GM19328 (cell line): ENCODE measurements around the gene MRTFB.

Experiments used
- ATAC-seq: cut with Tn5 transposase; IDR thresholded peaks from one replicate; pipeline ENCODE4 v1.9.1; 2021; ENCODE audit warnings: mild to moderate bottlenecking, moderate library complexity; ENCODE audit not compliant: unreplicated experiment

Gene MRTFB

DNA sequence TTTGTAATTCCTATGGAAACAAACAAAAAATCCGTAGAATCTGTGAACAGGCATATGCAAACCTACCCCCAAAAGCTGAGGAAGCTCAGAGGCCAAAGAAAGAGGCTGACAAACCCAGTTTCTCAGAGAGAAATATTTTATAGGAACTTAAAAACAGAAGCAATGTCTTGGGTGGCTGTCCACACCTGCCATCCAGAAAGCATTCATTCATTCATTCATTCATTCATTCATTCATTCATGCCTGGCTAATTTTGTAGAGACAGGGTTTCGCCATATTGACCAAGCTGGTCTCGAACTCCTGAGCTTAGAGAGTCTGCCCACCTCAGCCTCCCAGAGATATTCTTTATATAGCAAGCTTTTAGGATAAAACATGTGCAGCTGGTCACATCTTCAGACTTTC, 154.3 kb downstream of the MRTFB start:
- no peak for ATAC-seq

DNA sequence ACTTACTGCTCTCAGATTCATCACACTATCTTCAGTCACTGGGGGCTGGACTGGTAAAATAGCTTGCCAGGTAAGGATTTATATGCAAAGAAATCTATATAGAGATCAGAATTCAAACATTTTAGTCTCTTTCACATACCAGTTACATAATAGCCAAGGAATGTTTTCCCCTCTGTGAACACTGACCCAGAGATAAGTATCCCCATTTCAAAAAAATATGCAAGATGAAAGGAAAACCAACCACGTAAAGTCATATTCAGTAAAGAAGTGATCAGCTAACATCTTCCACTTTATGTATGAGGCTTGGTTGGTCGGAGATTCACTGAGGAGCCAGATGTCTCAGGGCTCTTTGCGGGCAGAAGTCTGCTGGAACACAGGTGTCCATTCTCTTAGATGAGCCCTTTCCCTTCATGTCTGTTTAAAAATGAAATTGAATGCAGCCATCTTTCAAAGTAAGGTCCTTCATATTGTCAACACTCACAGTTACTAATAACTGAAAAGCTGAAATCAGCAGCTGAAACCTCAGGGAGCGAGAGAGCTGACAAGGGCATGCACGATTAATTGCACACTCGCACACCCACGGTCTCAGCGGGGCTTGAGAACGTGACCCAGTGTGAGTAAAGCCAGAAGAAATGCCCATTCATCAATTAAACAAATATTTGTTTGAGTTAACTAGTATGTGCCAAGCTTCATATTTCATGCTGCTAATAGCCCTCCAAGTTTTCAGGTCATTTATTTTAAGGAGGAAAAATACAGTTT, 161.2 kb downstream of the MRTFB start:
- ATAC-seq: no peak

DNA sequence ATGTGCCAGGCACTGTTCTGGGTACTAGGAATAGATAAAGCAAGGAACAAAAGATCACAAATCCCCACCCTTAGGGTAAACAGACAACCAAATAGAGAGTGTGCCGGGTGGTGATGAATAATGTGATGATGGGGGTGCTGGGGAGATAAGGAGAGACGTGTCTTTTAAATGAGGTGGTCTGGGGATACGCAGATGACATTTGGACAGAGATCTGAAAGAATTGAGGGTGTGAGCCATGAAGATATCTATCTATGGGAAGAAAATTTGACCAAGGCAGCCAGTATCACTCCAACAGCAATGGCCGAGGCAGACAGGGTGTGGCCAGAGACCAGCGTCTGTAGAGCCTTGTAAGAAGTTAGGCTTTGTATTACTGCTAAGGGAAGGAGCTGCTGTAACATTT, 165.3 kb downstream of the MRTFB start:
- ATAC-seq: no peak

DNA sequence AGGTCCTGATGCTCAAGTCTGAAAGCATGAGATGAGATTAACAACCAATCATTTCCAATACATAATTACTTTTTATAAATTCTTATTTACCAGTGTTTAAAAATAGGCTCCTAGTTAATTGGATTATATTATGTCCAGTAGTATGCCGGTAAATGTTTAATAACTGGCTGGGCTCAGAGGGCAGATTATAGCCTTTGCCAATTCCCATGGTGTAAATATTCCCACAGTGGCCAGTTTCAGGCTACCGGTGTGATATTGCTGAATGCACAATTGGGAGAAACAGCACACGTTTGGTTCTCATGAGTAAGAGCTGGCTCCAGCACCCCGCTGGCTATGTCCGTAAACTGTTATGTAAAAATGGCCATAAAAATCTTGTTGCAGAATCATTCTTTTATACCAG, 167.6 kb downstream of the MRTFB start:
- ATAC-seq: no peak

DNA sequence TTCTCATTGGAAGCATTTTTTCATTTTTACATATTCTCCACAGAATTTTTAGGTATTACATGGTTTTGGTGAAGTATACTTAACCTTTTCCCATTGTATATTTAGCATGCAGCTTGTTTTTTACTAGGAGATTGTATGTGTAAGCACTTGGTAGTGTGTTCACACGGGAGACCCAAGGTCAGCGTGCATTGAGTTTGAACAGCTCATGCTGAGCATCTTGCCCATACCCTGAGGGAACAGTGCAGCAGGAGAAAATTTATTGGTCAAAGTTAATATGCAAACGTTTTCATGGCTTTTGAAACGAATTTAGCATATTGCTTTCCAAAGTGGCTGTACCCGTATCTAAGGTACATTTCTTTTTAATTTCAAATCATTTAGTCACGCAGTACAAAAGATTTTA, 168.7 kb downstream of the MRTFB start:
- no peak for ATAC-seq

DNA sequence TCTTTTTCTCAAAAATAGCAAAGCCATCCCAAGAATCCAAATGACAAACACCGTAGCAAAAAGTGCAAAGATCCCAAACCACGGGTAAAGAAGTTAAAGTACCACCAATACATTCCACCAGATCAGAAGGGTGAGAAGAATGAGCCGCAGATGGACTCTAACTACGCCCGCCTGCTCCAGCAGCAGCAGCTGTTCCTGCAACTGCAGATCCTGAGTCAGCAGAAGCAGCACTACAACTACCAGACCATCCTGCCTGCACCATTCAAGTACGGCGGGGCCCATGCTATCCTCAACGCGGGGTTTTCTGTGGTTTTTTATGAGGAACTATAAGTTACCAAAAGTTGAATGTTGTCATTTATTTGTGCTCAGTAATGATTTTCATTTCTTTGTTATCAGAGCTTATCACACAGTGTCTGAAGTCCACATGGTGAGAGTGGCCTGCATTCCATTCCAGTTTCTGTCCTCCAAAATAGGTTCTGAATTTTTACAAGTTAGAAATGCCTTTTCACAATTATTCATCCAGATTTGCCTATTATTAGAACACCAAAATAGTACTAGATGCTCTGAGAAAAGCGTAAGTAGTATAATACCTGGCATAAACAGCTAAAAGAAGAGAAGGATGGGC, 169.2 kb downstream of the MRTFB start:
- ATAC-seq: no peak

DNA sequence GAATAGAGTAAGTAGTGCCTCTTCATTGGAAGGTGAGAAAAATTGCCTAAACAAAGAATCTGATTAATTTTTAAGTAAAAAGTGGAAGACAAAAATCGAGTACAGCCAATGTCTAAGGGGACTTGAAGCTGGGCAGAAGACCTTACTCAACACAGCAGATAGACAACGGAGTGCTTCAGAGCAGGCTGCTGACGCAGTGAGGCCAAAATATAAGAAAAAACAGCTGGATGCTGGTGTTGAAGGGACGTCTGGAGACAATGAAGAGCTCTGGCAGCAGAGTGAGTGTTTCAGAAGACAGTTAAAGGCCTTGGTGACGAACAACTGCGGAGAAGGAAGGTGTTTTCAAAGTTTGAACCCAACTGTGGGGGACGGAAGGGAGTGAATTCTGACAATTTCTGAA, 169.8 kb downstream of the MRTFB start:
- ATAC-seq: no peak

DNA sequence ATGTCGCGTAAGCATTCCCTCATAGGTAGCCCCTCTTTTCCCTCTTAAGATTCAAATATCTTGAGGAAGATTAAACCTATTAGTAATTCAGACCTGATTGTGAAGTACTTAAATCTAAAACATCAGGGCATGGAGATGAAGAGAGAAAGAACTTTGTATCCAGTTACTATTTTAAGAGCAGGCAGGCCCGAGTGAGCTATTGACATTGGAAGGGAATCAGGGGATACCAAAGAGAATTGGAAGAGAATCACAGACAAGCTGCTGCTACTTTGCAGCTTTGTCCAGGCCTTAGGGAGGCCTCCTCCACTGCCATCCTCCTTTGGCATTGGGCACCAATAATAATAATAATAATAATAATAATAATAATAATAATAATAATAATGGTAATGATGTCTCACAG, 170.5 kb downstream of the MRTFB start:
- ATAC-seq: no peak

DNA sequence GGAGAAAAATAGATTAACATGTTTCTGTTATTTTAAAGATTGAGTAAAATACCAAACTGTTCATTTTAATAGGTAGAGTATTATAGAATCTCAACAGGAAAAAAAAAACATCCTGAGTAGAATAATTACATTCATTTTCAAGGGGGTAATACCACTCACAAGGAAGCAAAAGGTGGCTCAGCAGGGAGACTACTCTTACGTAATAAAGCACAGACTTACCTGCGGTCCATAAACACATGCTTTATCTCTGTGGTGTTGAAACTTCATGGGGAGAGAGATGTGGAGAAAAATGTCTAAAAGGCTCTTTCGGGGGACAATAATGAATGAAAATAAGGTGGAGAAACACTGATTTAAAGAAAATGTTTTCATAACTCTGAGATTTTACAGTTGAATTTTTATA, 171.7 kb downstream of the MRTFB start:
- no peak for ATAC-seq

DNA sequence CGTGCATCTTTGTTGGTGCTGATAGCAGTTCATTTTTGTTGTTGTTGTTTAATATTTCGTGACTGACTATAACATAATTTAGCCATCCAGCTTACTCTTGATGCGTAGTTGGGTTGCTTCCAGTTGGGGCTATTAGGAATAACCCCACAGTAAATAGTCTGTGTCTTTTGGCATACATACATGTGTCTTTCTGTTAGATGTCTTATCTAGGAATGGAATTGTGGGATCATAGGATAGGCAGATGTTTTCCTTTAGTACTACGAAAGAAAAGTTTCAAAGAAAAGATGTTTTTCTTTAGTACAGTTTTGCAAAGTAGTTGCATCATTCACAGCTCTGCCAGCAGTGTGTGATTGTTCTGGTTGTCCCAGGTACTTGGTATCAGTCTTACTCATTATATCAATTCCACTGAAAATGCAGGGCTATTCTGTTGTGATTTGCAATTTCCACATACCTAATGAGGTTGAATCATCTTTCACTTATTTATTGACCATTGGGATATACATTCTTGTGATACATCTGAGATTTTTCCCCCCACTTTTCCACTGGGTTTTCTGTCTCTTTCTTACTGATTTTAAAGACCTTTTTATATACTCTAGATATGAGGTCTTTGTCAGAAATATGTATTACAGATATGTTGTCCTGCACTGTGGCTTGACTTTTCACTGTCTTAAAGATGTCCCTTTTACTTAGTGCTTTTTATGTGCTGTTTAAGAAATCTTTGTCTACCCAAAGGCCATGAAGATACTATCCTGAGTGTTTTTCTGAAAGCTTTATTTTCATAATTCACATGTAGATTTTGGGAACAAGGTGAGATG, 173.3 kb downstream of the MRTFB start:
- no peak for ATAC-seq

DNA sequence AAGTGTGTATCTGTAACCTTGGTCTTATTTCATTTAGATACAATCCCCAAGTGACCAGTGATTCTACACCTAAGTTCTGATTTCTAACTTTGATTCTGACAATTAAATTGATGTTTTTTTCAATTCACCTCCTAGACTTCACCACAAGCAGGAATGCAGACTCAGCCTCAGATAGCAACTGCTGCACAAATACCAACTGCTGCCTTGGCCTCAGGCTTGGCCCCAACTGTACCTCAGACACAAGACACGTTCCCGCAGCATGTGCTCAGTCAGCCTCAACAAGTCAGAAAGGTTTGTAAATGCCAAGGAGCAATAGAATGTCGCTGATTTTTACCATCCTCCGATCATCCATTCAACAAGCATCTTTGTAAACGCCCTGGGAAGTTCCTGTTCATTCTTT, 177.7 kb downstream of the MRTFB start:
- no peak for ATAC-seq

DNA sequence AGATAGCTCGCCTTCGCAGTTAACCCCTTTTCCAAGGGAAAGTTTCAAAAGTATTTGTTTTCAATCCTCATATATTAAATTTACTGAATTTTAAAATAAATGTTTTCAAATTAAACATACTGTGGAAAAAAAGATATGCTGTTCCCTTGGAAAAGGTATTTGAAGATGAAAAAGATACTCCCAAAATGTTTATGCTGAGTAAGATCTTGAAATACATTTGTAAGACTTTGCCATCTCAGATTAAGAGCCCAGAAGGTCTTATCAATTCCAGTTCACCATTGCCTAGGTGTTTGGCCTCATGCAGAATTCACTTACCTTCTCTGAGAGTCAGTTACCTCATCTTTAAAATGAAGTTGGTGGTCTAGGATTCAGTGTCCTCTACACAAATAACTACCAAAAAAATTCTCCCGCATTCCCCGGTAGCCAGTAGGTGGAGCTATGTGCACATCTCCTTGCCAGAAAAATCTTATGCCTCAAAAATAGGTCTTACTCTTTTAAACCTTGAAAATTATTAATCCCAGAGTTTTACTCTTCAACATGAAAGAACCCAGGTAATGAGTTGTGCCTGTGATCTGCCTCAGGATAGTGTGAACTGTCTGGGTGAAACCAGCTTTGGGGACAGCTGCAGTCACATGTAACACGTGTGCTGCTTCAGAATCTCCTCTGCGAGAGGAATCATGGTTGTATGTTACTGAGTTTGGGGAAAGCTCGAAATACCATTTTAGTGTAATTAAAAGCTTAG, 178.3 kb downstream of the MRTFB start:
- ATAC-seq: no peak

DNA sequence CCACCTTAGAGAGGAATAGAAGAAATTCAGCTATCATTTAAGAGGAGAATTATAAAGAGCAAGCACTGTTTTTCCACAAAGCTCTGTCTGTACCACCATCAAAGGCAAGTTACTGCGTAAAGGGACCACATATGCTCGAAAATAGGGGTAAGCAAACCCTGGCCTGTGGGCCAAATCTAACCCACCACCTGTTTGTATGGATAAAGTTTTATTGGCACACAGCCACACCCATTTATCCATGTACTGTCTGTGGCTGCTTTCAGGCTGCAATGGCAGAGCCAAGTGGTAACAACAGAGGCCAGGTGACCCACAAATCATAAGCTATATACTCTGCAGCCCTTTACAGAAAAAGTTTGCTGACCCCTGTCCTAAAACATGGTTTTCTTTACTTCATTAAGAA, 180.3 kb downstream of the MRTFB start:
- ATAC-seq: no peak

DNA sequence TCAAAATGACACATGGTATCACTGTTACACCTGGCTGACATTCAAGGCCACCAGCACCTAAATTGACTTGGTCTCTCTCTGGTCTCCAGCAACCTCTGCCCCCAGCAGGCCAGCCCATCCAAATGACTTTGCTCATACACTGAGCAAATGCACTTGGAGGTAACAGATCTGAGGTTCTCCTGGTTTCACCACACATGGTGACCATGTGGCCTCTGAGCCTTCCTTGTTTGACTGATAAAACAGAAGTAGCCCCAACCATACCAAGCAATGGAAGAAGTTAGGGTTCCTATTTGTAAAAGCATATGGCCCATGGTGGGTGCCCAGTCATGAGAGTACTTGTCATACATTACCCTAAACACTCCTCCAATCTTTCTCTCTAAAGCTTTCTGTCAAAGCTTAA, 181.7 kb downstream of the MRTFB start:
- no peak for ATAC-seq

DNA sequence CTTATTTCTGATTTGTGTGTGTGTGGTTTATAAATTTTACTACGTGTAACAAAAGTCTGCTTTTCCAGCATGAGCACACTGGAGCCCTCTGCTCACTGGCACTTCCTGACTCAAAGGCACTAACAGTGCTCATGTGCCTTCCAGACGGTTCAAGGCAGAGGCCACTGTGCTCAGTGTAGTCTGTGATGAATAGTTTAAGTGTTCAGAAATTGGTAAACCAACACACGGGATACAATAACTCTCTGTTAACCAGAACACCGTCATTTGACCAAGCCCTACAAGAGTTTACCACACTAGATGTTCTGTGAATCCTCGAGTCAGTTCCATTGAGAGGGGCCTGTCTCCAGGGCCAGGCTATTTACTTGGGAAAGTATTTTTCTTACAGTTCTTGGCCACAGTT, 191.9 kb downstream of the MRTFB start:
- ATAC-seq: no peak

DNA sequence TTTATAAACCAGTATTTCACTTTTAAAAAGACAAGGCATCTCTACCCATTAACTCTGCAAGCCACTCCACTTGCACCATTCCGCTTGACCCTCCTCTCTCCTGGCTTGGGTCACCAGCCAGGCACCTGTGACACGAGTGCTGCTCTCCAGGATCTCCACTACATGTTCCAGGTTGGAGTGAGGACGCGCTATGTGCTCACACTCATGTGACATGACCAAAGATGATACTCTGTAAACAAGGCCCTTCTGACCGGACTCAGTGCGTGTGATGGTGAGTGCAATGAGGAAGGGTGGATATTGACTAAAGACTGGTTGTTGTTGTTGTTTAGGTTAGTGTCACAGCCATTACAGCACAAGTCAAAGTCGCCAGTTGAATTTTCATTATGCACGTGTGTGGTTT, 192.7 kb downstream of the MRTFB start:
- ATAC-seq: no peak

DNA sequence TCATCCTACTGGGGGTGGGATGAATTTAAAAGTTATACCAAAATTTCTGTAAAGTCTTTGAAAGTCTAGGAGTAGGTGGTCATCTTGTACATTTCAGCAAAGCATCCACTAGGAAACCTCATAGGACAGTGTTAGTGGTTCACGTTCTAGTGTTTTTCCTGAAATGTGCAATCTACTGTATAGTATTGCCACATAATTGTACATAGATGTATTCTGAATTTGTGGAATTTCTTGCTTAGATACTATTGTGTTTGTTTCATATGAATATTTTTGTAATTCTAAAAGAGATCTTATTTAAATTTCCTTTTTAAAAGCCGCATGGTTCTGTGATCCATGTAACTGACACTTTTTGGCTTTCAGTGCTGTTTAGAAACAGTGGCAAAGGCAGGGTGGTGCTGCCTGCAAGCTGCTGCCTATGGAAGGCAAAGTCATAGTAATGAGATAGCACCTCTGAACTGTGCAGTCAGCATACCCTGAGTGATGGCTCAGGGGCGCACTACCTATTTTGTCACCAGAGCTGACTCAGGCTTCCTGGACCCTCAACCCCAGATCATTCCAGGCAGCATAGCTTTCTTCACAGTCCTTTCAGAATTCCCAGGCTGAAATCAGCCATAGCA, 193.3 kb downstream of the MRTFB start:
- ATAC-seq: no peak

DNA sequence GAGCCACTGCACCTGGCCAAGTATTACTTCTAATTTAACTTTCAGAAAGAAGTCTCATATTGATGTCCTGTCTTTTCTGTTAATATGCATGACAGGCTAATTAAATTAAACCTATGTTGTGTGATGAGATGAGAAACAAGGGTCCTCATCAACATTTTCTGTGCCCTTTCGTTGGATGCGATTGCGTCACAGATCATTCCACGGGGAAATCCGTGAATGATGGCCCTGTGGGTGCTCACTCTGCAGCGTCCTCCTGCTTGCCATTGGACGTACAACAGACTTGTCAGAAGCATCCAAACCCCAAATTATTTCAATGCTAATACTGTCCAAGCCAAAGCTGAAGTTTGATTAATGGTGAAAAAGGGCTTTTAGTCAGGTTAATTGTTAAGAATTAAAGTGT, 197.0 kb downstream of the MRTFB start:
- ATAC-seq: no peak

DNA sequence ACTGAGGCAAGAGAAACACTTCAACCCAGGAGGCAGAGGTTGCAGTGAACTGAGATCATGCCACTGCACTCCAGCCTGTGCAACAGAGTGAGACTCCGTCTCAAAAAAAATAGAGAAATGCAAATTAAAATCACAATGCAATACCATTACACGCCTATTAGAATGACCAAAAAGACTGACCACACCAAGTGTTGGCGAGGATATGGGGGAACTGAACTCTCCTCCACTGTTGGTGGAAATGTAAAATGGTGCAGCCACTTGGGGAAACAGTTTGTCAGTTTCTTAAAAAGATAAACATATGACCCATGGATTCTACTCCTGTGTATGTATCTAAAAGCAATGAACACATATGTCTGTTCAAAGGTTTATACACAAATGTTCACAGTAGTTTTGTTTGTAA, 204.8 kb downstream of the MRTFB start:
- ATAC-seq: no peak

DNA sequence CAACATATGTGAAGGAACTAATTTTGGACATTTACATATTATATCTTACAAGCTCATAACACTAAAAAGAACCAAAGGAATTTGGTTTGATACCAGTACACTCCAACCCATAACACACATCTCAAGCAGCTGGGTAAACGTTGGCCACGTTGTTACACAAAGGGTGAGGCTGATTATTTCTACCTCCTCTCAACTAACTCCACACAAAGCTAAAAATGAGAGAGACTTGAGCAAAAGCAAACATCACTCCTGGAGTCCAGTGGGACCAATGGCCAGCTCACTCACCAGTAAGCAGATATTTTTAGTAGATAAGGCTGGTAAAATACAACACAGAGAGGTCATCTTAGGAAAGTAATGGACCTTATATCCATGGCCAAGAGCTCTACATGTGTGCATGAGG, 207.6 kb downstream of the MRTFB start:
- ATAC-seq: no peak

DNA sequence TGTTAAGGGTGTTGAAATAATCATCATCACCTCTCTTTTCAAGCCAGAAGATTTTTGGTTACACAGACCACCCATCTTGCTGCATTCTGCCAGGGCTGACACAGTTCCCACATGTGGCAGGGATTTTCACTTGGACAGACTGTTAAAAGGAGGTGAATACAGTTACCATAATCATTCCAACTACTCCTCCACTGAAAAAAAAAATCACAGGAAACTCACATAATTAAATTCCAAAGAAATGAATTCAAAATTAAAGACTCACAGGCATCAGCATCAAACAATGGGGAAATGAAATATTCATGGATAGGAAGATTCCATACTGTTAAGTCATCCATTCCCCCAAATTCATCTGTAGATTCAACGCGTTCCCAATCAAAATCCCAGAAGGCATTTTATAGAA, 209.4 kb downstream of the MRTFB start:
- no peak for ATAC-seq
